ENCODE measurements around the gene IPO7. TPM values are rescaled to one million over a fixed set of nuclear protein-coding genes. Genes with fewer than 3 reads are reported as not detected.

The IPO7 gene
- total and polyA plus RNA-seq, 2 of the 13 experiments (the other 11 are each of a cell fraction or from before 2014, with no cell fraction given), result 59.4 to 98.4 TPM

DNA sequence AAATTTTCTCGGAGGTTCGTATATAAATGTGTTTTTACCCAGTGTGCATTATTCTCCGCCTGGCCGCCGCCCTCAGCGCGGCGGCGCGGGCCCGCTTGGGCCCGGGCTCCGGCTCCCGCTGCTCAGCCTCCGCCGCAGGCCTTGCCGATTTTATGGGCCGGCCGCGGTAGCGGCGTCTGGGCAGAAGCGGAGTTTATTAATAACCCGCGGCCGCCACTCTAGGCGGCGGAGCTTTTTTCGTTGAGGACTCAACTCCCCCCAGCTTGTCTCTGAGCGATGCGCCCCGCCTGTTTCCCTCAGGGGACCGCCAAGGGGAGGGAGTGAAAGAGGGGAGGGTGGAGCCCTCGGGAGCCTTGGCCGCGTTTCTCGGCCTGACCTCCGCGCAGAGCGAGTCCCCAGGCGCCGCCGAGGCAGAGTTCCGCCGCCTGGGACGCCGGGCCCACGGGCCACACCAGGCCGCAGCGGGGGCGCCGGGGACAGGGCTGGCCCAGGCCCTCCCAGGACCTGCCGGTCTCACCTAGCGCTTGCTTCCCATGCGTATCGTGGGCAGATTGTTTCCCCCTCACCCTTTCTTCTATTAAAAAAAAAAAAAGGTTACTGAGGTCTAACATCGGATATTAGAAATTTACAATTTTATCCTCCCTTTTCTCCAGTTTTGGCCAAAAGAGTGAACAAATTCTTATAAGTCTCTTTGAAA lies 76.8 kb downstream of the IPO7 start (continued):
- no peak for TF ChIP-seq SNAI1 (CRISPR knock-in tag; IDR thresholded peaks at IDR 0.05; ENCODE audit: borderline replicate concordance)
- TF ChIP-seq ZNF430 (CRISPR knock-in tag; IDR thresholded peaks at IDR 0.05), result peak; percentile 55; the same call in 1 of the 2 replicates
- TF ChIP-seq, protein P1, sequence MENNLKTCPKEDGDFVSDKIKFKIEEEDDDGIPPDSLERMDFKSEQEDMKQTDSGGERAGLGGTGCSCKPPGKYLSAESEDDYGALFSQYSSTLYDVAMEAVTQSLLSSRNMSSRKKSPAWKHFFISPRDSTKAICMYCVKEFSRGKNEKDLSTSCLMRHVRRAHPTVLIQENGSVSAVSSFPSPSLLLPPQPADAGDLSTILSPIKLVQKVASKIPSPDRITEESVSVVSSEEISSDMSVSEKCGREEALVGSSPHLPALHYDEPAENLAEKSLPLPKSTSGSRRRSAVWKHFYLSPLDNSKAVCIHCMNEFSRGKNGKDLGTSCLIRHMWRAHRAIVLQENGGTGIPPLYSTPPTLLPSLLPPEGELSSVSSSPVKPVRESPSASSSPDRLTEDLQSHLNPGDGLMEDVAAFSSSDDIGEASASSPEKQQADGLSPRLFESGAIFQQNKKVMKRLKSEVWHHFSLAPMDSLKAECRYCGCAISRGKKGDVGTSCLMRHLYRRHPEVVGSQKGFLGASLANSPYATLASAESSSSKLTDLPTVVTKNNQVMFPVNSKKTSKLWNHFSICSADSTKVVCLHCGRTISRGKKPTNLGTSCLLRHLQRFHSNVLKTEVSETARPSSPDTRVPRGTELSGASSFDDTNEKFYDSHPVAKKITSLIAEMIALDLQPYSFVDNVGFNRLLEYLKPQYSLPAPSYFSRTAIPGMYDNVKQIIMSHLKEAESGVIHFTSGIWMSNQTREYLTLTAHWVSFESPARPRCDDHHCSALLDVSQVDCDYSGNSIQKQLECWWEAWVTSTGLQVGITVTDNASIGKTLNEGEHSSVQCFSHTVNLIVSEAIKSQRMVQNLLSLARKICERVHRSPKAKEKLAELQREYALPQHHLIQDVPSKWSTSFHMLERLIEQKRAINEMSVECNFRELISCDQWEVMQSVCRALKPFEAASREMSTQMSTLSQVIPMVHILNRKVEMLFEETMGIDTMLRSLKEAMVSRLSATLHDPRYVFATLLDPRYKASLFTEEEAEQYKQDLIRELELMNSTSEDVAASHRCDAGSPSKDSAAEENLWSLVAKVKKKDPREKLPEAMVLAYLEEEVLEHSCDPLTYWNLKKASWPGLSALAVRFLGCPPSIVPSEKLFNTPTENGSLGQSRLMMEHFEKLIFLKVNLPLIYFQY (CRISPR knock-in tag; IDR thresholded peaks at IDR 0.05; ENCODE audit: borderline replicate concordance), result peak; percentile 19; the same call in 1 of the 2 replicates
- peak; percentile 89 for TF ChIP-seq POLR2AphosphoS5 (IDR thresholded peaks at IDR 0.05; ENCODE audit: low read depth, low read length)
- TF ChIP-seq MIER3 (CRISPR knock-in tag; IDR thresholded peaks at IDR 0.05; ENCODE audit: borderline replicate concordance), result no peak; the same call in 1 of the 2 replicates
- no peak for TF ChIP-seq ELF1 (CRISPR knock-in tag; IDR thresholded peaks at IDR 0.05)
- no peak for TF ChIP-seq SYNCRIP (IDR thresholded peaks at IDR 0.05; ENCODE audit: insufficient read depth, low read depth, low read length)
- TF ChIP-seq, protein P2, sequence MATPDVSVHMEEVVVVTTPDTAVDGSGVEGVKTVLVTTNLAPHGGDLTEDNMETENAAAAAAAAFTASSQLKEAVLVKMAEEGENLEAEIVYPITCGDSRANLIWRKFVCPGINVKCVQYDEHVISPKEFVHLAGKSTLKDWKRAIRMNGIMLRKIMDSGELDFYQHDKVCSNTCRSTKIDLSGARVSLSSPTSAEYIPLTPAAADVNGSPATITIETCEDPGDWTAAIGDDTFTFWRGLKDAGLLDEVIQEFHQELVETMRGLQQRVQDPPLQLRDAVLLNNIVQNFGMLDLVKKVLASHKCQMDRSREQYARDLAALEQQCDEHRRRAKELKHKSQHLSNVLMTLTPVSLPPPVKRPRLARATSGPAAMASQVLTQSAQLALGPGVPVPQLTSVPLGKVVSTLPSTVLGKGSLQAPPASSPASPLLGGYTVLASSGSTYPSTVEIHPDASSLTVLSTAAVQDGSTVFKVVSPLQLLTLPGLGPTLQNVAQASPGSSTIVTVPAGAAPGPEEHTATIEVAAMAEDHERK (CRISPR knock-in tag; IDR thresholded peaks at IDR 0.05; ENCODE audit: low read depth), result no peak
- TF ChIP-seq NFIB (CRISPR knock-in tag; IDR thresholded peaks at IDR 0.05; ENCODE audit: borderline replicate concordance), result no peak
- no peak for TF ChIP-seq MLLT10 (CRISPR knock-in tag; IDR thresholded peaks at IDR 0.05)
- TF ChIP-seq, protein P3, sequence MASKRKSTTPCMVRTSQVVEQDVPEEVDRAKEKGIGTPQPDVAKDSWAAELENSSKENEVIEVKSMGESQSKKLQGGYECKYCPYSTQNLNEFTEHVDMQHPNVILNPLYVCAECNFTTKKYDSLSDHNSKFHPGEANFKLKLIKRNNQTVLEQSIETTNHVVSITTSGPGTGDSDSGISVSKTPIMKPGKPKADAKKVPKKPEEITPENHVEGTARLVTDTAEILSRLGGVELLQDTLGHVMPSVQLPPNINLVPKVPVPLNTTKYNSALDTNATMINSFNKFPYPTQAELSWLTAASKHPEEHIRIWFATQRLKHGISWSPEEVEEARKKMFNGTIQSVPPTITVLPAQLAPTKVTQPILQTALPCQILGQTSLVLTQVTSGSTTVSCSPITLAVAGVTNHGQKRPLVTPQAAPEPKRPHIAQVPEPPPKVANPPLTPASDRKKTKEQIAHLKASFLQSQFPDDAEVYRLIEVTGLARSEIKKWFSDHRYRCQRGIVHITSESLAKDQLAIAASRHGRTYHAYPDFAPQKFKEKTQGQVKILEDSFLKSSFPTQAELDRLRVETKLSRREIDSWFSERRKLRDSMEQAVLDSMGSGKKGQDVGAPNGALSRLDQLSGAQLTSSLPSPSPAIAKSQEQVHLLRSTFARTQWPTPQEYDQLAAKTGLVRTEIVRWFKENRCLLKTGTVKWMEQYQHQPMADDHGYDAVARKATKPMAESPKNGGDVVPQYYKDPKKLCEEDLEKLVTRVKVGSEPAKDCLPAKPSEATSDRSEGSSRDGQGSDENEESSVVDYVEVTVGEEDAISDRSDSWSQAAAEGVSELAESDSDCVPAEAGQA (IDR thresholded peaks at IDR 0.05; ENCODE audit: low read depth), result no peak
- TF ChIP-seq, protein P3 (CRISPR knock-in tag; IDR thresholded peaks at IDR 0.05; ENCODE audit: borderline replicate concordance), result 0 out of 2 replicates have a peak, but pooled peaks have one; percentile 15
- no peak; the same call in 1 of the 2 replicates for TF ChIP-seq GABPA (IDR thresholded peaks at IDR 0.05; ENCODE audit: low read depth, low read length)
- TF ChIP-seq GABPA (CRISPR knock-in tag; IDR thresholded peaks at IDR 0.05; ENCODE audit: low read depth), result no peak
- TF ChIP-seq, protein P4, sequence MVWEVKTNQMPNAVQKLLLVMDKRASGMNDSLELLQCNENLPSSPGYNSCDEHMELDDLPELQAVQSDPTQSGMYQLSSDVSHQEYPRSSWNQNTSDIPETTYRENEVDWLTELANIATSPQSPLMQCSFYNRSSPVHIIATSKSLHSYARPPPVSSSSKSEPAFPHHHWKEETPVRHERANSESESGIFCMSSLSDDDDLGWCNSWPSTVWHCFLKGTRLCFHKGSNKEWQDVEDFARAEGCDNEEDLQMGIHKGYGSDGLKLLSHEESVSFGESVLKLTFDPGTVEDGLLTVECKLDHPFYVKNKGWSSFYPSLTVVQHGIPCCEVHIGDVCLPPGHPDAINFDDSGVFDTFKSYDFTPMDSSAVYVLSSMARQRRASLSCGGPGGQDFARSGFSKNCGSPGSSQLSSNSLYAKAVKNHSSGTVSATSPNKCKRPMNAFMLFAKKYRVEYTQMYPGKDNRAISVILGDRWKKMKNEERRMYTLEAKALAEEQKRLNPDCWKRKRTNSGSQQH (CRISPR knock-in tag; IDR thresholded peaks at IDR 0.05; ENCODE audit: low read depth), result no peak
- no peak for TF ChIP-seq DNMT1 (CRISPR knock-in tag; IDR thresholded peaks at IDR 0.05)

All from HepG2 (cell line).